Naive thymus-derived CD8-positive, alpha-beta T cell (primary cell): Measurements from ENCODE around the gene MUCL1. TPM values are rescaled to one million over a fixed set of nuclear protein-coding genes. Genes with fewer than 3 reads are reported as not detected.

Source experiments
- polyA plus RNA-seq, 3 donors: library from polyadenylated mRNA; unstranded; fragments of 300-500 nt; fragmentation: Illumina TruSeq; gene quantifications; one replicate each; pipeline ENCODE4 v1.2.3, GENCODE V29; 2021
- total RNA-seq, 8 experiments: library from RNA in 2 of 8; stranded (reverse) in 2 of 8; gene quantifications; one replicate each; pipeline ENCODE4 v1.2.3 and lab custom pipeline; 2021 to 2026

Gene MUCL1
- total and polyA plus RNA-seq, 5 experiments from 2014 or later: not detected

Other genes with a start within 250 kb of the MUCL1 start
- not detected for gene LACRT, start 219.6 kb upstream of the MUCL1 start, total RNA-seq
- not detected for gene LACRT, start 219.6 kb upstream of the MUCL1 start, polyA plus RNA-seq
- gene DCD, start 206.2 kb upstream of the MUCL1 start, total RNA-seq: not detected
- gene DCD, start 206.2 kb upstream of the MUCL1 start, polyA plus RNA-seq: not detected
- 100 to 1,000 TPM; 247 to 253 TPM for gene TESPA1, start 130.2 kb downstream of the MUCL1 start, total RNA-seq
- 100 to 1,000 TPM in 2 of 3 donors, 10 to 100 TPM in 1; 83.1 to 245 (median 180) TPM for gene TESPA1, start 130.2 kb downstream of the MUCL1 start, polyA plus RNA-seq
- gene NEUROD4, start 165.5 kb downstream of the MUCL1 start, total RNA-seq: not detected
- not detected for gene NEUROD4, start 165.5 kb downstream of the MUCL1 start, polyA plus RNA-seq